HTR-8/SVneo (cell line): ENCODE data around the gene SYP.
"Not testable (repeated sequence)": the region's sequence is repeated elsewhere in the genome, so short reads cannot be mapped to it uniquely, and the experiment has no call there.

ENCODE experiments used
- DNase-seq: peaks from one replicate; pipeline ENCODE4 v3.0.0; 2011; ENCODE audit warnings: low spot score, mixed read lengths; ENCODE audit not compliant: insufficient read length
- FAIRE-seq: peaks from 2 replicates; lab custom pipeline; 2011; peaks lifted over from hg19 to GRCh38; lab: Jason Lieb, UNC

SYP gene

GRCh38 chrX:49148390-49149100, 51.4 kb downstream of the SYP start:
- DNase-seq, FAIRE-seq: not testable (repeated sequence)

DNA sequence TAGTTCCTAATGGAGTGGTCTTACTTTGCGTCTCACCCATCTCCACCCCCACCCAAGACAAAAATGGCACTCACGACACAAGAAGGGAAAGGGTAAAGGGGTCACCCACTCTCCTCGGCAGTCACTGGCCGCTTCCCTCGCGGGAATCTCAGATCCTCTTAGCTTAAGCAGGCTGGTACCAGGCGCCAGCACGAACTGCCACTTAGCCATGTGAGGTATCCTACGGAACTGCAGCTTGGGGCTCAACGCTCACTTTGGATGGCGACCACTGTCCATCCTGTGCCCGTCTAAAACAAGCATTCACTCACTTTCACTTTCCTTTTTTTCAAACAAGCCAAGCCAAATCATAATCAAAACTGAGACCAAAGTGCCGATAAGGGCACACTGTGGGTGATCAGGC, 52.1 kb downstream of the SYP start:
- DNase-seq (no peak), FAIRE-seq (no peak)

- FAIRE-seq (no peak), DNase-seq (no peak)
These were observed 52.7 kb downstream of the SYP start for GRCh38 chrX:49147282-49147681.

- FAIRE-seq, DNase-seq: not testable (repeated sequence)
These were observed 56.8 kb downstream of the SYP start for GRCh38 chrX:49143154-49143553.

DNA sequence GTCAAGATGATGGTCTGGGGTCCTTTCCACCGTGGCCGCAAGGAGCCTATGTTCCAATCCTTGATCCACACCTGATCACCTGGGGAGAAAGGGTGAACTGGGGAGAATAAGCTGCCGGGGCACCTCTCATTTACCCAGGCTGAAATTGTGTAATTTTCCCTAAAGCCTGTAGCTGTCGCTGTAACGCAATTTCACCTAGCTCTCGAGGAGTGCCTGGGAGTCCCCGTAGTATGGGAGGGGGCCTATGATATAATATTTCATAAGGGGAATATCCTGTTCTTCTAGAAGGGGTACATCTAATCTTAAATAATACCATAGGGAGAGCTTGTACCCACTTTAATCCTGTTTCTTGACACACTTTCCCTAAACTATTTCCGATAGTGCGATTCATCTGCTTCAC, 57.7 kb downstream of the SYP start:
- FAIRE-seq, result not testable (repeated sequence)

GRCh38 chrX:49139713-49140112, 60.3 kb downstream of the SYP start:
- DNase-seq (no peak), FAIRE-seq (no peak)

More for the DNA sequence above, 57.7 kb downstream of the SYP start:
- not testable (repeated sequence) for DNase-seq
